Measurements from ENCODE around the gene MC1R. TPM values are rescaled to one million over a fixed set of nuclear protein-coding genes. Genes with fewer than 3 reads are reported as not detected.

Gene MC1R
- total RNA-seq, 1 donor from 2014 or later, result 6.8 TPM

DNA sequence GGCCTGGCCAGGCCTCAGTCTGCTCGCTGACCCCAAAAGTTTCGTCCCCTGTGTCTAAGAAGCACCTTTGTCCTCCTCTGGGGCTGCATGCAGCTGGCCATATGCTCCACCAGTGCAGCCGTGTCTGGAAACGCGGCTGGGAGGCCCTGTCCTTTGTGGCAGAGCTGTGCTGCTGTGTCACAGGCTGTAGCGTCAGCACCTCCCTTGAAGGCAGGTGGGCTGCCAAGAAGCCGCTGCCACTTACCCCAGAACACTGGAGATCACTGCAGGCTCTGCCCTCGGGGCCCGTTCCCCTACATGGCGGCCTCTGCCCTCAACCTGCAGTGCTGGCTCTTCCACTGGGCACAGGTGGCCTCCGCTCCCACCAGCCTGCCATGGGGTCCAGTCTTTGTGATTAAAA, 15.7 kb upstream of the MC1R start:
- POLR2A ChIA-PET, result no interaction called here

DNA sequence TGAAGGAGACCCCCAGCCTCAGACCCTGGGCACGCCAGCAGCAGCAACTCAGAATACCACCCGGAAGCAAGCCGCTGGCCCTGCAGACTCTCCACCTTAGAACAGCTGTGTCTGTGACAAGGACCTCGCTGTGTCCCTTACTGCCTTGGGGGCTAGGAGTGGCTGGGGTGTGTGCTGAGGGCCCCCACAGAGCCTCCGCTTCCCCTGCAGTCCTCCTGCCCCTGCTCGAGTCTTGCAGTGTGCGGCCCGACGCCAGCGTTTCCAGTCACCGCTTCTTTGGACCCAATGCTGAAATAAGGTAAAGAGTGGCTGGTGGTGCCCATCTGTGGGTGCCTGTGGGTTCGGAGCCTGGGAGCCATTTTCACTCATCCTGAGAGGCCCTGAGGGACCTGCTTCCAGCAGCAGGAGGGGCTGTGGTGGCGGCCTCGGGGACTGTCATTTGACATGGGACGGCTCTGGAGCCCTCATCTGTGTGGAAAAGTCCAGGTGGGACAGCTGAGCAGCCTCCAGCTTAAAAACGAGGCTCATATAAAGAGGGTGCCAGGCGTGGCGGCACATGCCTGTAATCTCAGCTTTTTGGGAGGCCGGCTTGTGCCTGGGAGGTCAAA, 14.7 kb upstream of the MC1R start:
- H3K36me3 Mint-ChIP-seq (ENCODE audit: low read depth), result peaks cover 60% of the 10 kb centered on the region
- H3K4me3 Mint-ChIP-seq, result no peak overlapping the region
- intact Hi-C loops (cut with micrococcal nuclease), result loop anchor here (2.0 kb wide), 1 partner anchor 23 kb away; no protein-coding TSS in a partner anchor
- ChIA-PET POLR2A (no interaction called here), CTCF (no interaction called here)
- H3K27ac Mint-ChIP-seq, result no peak overlapping the region
- no peaks in the 10 kb centered on the region for H3K4me1 Mint-ChIP-seq
- H3K27me3 Mint-ChIP-seq, result no peaks in the 10 kb centered on the region
- ATAC-seq (ENCODE audit: low read depth), result no peak
- no peaks in the 10 kb centered on the region for H3K9me3 Mint-ChIP-seq
- no peak for DNase-seq
- TF ChIP-seq, protein P1, sequence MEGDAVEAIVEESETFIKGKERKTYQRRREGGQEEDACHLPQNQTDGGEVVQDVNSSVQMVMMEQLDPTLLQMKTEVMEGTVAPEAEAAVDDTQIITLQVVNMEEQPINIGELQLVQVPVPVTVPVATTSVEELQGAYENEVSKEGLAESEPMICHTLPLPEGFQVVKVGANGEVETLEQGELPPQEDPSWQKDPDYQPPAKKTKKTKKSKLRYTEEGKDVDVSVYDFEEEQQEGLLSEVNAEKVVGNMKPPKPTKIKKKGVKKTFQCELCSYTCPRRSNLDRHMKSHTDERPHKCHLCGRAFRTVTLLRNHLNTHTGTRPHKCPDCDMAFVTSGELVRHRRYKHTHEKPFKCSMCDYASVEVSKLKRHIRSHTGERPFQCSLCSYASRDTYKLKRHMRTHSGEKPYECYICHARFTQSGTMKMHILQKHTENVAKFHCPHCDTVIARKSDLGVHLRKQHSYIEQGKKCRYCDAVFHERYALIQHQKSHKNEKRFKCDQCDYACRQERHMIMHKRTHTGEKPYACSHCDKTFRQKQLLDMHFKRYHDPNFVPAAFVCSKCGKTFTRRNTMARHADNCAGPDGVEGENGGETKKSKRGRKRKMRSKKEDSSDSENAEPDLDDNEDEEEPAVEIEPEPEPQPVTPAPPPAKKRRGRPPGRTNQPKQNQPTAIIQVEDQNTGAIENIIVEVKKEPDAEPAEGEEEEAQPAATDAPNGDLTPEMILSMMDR (IDR thresholded peaks at IDR 0.05), result no peak

More for the DNA sequence above, 15.7 kb upstream of the MC1R start:
- ATAC-seq (ENCODE audit: low read depth) (no peak), DNase-seq (no peak)
- Mint-ChIP-seq H3K4me1 (no peaks in the 10 kb centered on the region), H3K4me3 (no peak overlapping the region), H3K9me3 (no peaks in the 10 kb centered on the region), H3K27me3 (no peaks in the 10 kb centered on the region), H3K27ac (no peak overlapping the region), H3K36me3 (ENCODE audit: low read depth) (peaks cover 65% of the 10 kb centered on the region)
- CTCF ChIA-PET, result no interaction called here
- intact Hi-C loops (cut with micrococcal nuclease), result no loop called here
- TF ChIP-seq, protein P1 (IDR thresholded peaks at IDR 0.05), result no peak

DNA sequence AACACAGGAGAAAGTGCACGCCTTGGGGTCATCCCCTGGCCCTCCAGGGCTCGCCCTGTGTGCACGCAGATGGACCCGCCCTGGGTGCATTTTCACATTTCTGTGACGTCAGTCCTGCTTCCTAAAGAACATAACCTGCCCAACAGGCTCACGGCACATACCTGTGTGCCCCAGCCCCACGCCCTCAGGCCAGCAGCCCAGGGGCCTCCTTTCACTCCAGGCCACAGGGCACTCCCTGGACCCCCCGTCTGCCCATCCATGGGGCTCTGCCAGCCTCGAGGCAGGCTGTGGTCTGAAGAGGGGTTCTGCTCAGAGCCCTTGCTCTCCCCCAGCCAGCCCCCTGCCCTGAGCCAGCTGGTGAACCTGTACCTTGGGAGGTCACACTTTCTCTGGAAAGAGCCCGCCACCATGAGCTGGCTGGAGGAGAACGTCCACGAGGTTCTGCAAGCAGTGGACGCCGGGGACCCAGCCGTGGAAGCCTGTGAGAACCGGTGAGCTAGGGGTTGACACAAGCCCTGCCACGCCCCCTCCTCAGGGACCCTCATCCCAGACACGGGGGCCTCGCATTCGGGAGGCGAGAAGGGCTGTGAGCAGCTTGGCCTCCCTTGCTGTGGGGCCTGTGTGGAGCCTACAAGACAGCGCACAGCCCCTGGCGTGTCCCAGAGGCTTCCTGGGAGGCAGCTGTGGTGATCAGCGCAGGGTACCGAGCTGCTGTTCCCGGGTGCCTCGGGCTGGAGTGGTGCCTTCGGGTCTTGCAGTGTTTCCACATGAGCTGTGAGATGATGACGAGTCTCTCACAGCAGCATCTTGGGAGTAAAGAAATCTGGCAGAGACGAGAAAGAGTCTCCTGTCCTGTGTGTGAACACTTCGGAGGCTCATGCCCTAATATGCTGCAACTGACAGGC, 13.8 kb upstream of the MC1R start:
- TF ChIP-seq, protein P1 (IDR thresholded peaks at IDR 0.05), result no peak
- Mint-ChIP-seq H3K36me3 (ENCODE audit: low read depth) (peaks cover 57% of the 10 kb centered on the region), H3K9me3 (no peaks in the 10 kb centered on the region), H3K4me1 (peaks cover 3% of the 10 kb centered on the region), H3K27ac (no peak overlapping the region), H3K4me3 (no peak overlapping the region), H3K27me3 (no peaks in the 10 kb centered on the region)
- CTCF ChIA-PET, result no interaction called here
- POLR2A ChIA-PET, result no interaction called here
- ATAC-seq (ENCODE audit: low read depth) (no peak), DNase-seq (no peak)
- intact Hi-C loops (cut with micrococcal nuclease), result loop anchor here (2.0 kb wide), 1 partner anchor 24 kb away; no protein-coding TSS in a partner anchor

DNA sequence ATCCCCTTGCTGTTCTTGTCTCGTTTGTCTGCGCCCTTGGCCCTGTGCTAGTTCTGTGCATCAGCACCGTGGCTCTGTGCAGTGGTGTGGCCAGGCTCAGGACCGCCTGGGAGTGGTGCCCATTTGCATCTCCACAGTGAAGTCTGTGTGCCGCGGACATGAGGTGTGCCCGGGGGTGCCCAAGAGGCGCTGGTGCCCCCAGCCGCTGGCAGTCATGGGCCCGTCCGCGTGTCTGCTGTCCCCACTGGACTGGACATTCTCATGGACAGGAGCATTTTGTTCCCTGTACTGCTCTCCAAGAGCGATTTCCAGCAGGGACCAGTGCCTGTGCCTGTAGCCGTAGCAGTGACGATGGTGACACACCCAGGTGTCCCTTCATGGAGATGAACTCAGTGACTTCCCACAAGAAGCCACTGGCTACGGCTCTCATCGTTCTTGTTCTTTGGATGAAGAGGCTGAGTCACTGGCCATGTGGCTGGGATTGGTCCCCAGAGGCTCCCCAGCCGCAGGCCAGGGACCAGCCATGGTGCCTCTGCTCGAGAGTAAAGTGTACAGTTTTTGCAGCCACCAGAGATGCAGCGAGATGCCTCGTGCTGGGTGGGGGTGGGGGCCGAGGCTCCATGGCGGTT, 13.0 kb upstream of the MC1R start:
- Mint-ChIP-seq H3K36me3 (ENCODE audit: low read depth) (peaks cover 57% of the 10 kb centered on the region), H3K4me1 (peaks cover 5% of the 10 kb centered on the region), H3K4me3 (no peak overlapping the region), H3K27me3 (no peaks in the 10 kb centered on the region), H3K27ac (no peak overlapping the region), H3K9me3 (no peaks in the 10 kb centered on the region)
- no peak for ATAC-seq (ENCODE audit: low read depth)
- TF ChIP-seq, protein P1 (IDR thresholded peaks at IDR 0.05), result no peak
- intact Hi-C loops (cut with micrococcal nuclease), result loop anchor here (2.0 kb wide), 1 partner anchor 25 kb away; no protein-coding TSS in a partner anchor
- ChIA-PET CTCF (no interaction called here), POLR2A (no interaction called here)
- no peak for DNase-seq
